Suprapubic skin (tissue), 4 donors: ENCODE measurements around the gene ZG16.

Source experiments
- POLR2A ChIP-seq, 2 donors: fragments of 450-650 bp; IDR thresholded peaks; one replicate each; pipeline ENCODE4 v1.6.1; 2017; ENCODE audit warnings: antibody characterized with exemption in 2 of 2, mild to moderate bottlenecking in 2 of 2, moderate library complexity in 2 of 2
- POLR2AphosphoS5 ChIP-seq, 3 donors: sonication (generic); formaldehyde crosslinking; IDR thresholded peaks; one replicate each; pipeline ENCODE4 v1.6.1; 2017; ENCODE audit warnings: antibody characterized with exemption in 3 of 3

DNA sequence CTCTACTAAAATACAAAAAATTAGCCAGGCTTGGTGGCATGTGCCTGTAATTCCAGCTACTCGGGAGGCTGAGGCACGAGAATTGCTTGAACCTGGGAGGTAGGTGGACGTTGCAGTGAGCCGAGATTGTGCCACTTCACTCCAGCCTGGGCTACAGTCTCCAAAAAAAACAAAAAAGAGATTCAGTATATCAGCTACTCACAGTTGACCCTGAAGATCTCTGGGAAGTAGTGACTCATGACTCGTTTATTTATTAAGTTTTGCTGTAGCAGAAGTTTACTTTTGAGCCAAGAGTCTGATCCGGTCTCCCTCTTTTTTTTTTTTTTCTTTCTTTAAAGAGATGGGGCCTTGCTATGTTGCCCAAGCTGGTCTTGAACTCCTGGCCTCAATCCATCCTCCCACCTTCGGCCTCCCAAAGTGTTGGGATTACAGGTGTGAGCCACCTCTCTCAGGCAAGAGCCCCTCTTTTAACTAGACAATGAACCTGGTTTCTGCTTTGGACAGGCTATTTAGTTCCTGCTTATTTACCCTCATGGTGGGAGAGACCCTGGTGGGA is 46.6 kb downstream of the ZG16 start:
- TF ChIP-seq POLR2AphosphoS5 (IDR thresholded peaks at IDR 0.05) (no peak), POLR2A (IDR thresholded peaks at IDR 0.05) (no peak)
